HepG2 (cell line): ENCODE data around the gene PRKCE. TPM values are rescaled to one million over a fixed set of nuclear protein-coding genes. Genes with fewer than 3 reads are reported as not detected.

Source experiments
- ATAC-seq: fragments of 200-7000 bp; cut with Tn5 transposase; 3 replicates; pipeline ENCODE4 v1.9.1; 2020; ENCODE audit warnings: mild to moderate bottlenecking, moderate library complexity
- BruUV-seq: library from RNA; stranded (reverse); fragments of 400-500 nt; replicated peaks from 2 replicates; lab custom pipeline; 2021; lab: Mats Ljungman, UMichigan
- CTCF ChIA-PET: fragments of 300-600 bp; formaldehyde crosslinking; extraction: SDS; loops from one replicate; lab custom pipeline; 2021; ENCODE audit warnings: low total read pairs, inconsistent platforms, low intra/inter-chr PET ratio; lab: Yijun Ruan, JAX
- POLR2A ChIA-PET: fragments of 350-600 bp; sonication (Branson Sonifier 250); formaldehyde crosslinking; loops from one replicate; lab custom pipeline; 2020; ENCODE audit warnings: antibody characterized with exemption, inconsistent platforms; lab: Yijun Ruan, JAX
- DNase-seq: peaks from one replicate; pipeline ENCODE4 v3.0.0-alpha.2; 2015; ENCODE audit warnings: low spot score
- FAIRE-seq: peaks from 3 replicates; lab custom pipeline; 2011; peaks lifted over from hg19 to GRCh38; lab: Jason Lieb, UNC
- H2AFZ ChIP-seq: one replicate; pipeline ENCODE4 v1.6.1; 2011; ENCODE audit warnings: low read length, inconsistent platforms
- H3K27ac ChIP-seq: fragments of 300-600 bp; 3 replicates; pipeline ENCODE4 v1.8.0; 2011; ENCODE audit warnings: mixed run types, mild to moderate bottlenecking, mixed read lengths, low read length, inconsistent platforms; ENCODE audit not compliant: insufficient read depth; ENCODE audit errors: extremely low read length
- H3K27me3 ChIP-seq, 2 experiments: fragments of 200-600 bp in 1 of 2; 2 replicates in 1 of 2; 3 replicates in 1 of 2; pipeline versions ENCODE4 v1.6.0 to v1.8.0; 2011; ENCODE audit warnings: low read length in 2 of 2, mild to moderate bottlenecking in 2 of 2, moderate library complexity in 2 of 2, inconsistent platforms in 1 of 2; ENCODE audit not compliant: insufficient read depth in 2 of 2, control insufficient read depth in 1 of 2
- H3K36me3 ChIP-seq, 2 experiments: fragments of 200-600 bp in 1 of 2; replicated peaks in 1 of 2; 2 replicates in 1 of 2; 3 replicates in 1 of 2; pipeline versions ENCODE4 v1.5.1 to v1.8.0; 2011; ENCODE audit warnings: low read length in 2 of 2, inconsistent platforms in 1 of 2; ENCODE audit not compliant: insufficient read depth in 2 of 2, control insufficient read depth in 1 of 2
- H3K4me1 ChIP-seq: 2 replicates; pipeline ENCODE4 v1.5.1; 2012; ENCODE audit warnings: low read length, inconsistent platforms; ENCODE audit not compliant: insufficient read depth
- H3K4me2 ChIP-seq: 2 replicates; pipeline ENCODE4 v1.6.0; 2011; ENCODE audit warnings: low read depth, low read length, inconsistent platforms
- H3K4me3 ChIP-seq, 3 experiments: fragments of 200-600 bp in 1 of 3; sonication (generic), shearing (Covaris generic) in 1 of 3; replicated peaks in 1 of 3; 2 replicates each; pipeline ENCODE4 v1.5.1; 2011 to 2016; ENCODE audit warnings: low read length in 3 of 3, inconsistent platforms in 2 of 3, low read depth in 2 of 3, mild to moderate bottlenecking in 2 of 3, control low read depth in 1 of 3, mixed read lengths in 1 of 3; ENCODE audit not compliant: insufficient read depth in 1 of 3
- H3K79me2 ChIP-seq: one replicate; pipeline ENCODE4 v1.6.1; 2011; ENCODE audit warnings: low read length, inconsistent platforms; ENCODE audit not compliant: insufficient read depth
- H3K9ac ChIP-seq: 2 replicates; pipeline ENCODE4 v1.6.0; 2011; ENCODE audit warnings: mild to moderate bottlenecking, low read depth, low read length, inconsistent platforms; ENCODE audit not compliant: insufficient read depth
- H3K9me3 ChIP-seq: 2 replicates; pipeline ENCODE4 v1.5.1; 2012; ENCODE audit warnings: mild to moderate bottlenecking, low read length
- H4K20me1 ChIP-seq: 2 replicates; pipeline ENCODE4 v1.6.0; 2011; ENCODE audit warnings: inconsistent platforms, mild to moderate bottlenecking, low read length, moderate library complexity; ENCODE audit not compliant: insufficient read depth
- ATF5 ChIP-seq: sonication (generic); formaldehyde crosslinking; IDR thresholded peaks from 2 replicates; pipeline ENCODE4 v1.4.0; 2020; ENCODE audit warnings: mild to moderate bottlenecking, low read depth, missing genetic modification reagents
- BCLAF1 ChIP-seq: fragments of 450-650 bp; IDR thresholded peaks from 2 replicates; pipeline ENCODE4 v1.6.1; 2017; ENCODE audit warnings: mild to moderate bottlenecking
- CHD2 ChIP-seq: IDR thresholded peaks from 2 replicates; pipeline ENCODE4 v1.6.1; 2011; ENCODE audit warnings: low read depth, low read length, improper control_type of control experiment
- GATA4 ChIP-seq: sonication (generic); IDR thresholded peaks from 2 replicates; pipeline ENCODE4 v1.6.1; 2016; ENCODE audit warnings: antibody characterized with exemption, low read depth, borderline replicate concordance
- GMEB1 ChIP-seq: sonication (generic); formaldehyde crosslinking; IDR thresholded peaks from 2 replicates; pipeline ENCODE4 v1.5.1; 2020; ENCODE audit warnings: missing genetic modification reagents, mild to moderate bottlenecking, borderline replicate concordance
- MXD1 ChIP-seq: sonication (generic); formaldehyde crosslinking; IDR thresholded peaks from 2 replicates; pipeline ENCODE4 v1.4.0; 2020; ENCODE audit warnings: mild to moderate bottlenecking, missing genetic modification reagents
- NFKBIZ ChIP-seq: IDR thresholded peaks from 2 replicates; pipeline ENCODE4 v1.6.1; 2018; ENCODE audit warnings: missing genetic modification reagents, missing compliant biosample characterization
- ZFP62 ChIP-seq: sonication (generic); formaldehyde crosslinking; IDR thresholded peaks from 2 replicates; pipeline ENCODE4 v1.4.0; 2020; ENCODE audit warnings: missing genetic modification reagents
- ZFP91 ChIP-seq: sonication (generic); formaldehyde crosslinking; IDR thresholded peaks from 2 replicates; pipeline ENCODE4 v1.9.0; 2022; ENCODE audit warnings: missing genetic modification reagents, mild to moderate bottlenecking, borderline replicate concordance
- ZNF280B ChIP-seq: sonication (generic); formaldehyde crosslinking; IDR thresholded peaks from 2 replicates; pipeline ENCODE4 v1.5.0; 2020; ENCODE audit warnings: missing genetic modification reagents, mild to moderate bottlenecking, borderline replicate concordance
- ZNF451 ChIP-seq: sonication (generic); formaldehyde crosslinking; IDR thresholded peaks from 2 replicates; pipeline ENCODE4 v1.5.0; 2020; ENCODE audit warnings: mild to moderate bottlenecking, missing genetic modification reagents
- ZNF672 ChIP-seq: sonication (generic); formaldehyde crosslinking; IDR thresholded peaks from 2 replicates; pipeline ENCODE4 v1.8.1; 2022; ENCODE audit warnings: missing genetic modification reagents
- WGBS: methylation state at CpG from one replicate; pipeline ENCODE4 v1.1.6; 2017; ENCODE audit warnings: low lambda C conversion rate; 5-methylcytosine and 5-hydroxymethylcytosine counted together
- in situ Hi-C: cut with HindIII; loops from 2 replicates; pipeline ENCODE4 v1.10.0; 2017; ENCODE audit warnings: low pct_unique_long_range_greater_than_20kb; ENCODE audit not compliant: extremely low pct_ligation_motif_present
- intact Hi-C: fragments of 100-400 bp; cut with micrococcal nuclease; formaldehyde crosslinking; loops from one replicate; pipeline ENCODE4 v1.10.0; 2022; ENCODE audit not compliant: unreplicated experiment
- polyA plus RNA-seq, 8 experiments: library from polyadenylated mRNA; depleted of rRNA in 3 of 8; stranded (reverse) in 7 of 8; unstranded in 1 of 8; fragments of >200 nt; fragmentation: Illumina TruSeq in 4 of 8; extraction: Trizol in 4 of 8; gene quantifications; 2 replicates each; pipeline versions ENCODE4 v1.2.1 to v1.2.3, GENCODE V29; 2011 to 2016; ENCODE audit warnings: low read depth in 4 of 8, missing spikeins in 1 of 8, mixed read lengths in 1 of 8; ENCODE audit not compliant: insufficient read depth in 1 of 8
- total RNA-seq, 5 experiments: library from RNA; depleted of rRNA; stranded (reverse); fragments of >200 nt; fragmentation: Illumina TruSeq; extraction: Trizol; gene quantifications; 2 replicates each; pipeline ENCODE4 v1.2.3, GENCODE V29; 2016; ENCODE audit warnings: low read depth in 1 of 5

The PRKCE gene
- total and polyA plus RNA-seq, 2 of the 13 experiments (the other 11 are each of a cell fraction or from before 2014, with no cell fraction given): 1.0 to 3.9 TPM

GRCh38 chr2:45812011-45812500, 160.6 kb downstream of the PRKCE start:
- 68% methylated on average over 3 of the region's 3 CpGs for WGBS
- Histone ChIP-seq H3K4me1 (no peaks in the 10 kb centered on the region), H3K27ac (no peak overlapping the region), H4K20me1 (no peaks in the 10 kb centered on the region), H3K4me2 (no peak overlapping the region), H3K27me3 (0 out of 5 replicates have a peak, but pooled peaks cover 1 to 3% of the 10 kb centered on the region in 2 experiments), H3K79me2 (no peaks in the 10 kb centered on the region), H3K9me3 (no peaks in the 10 kb centered on the region), H3K9ac (no peak overlapping the region), H3K36me3 (no peaks in the 10 kb centered on the region), H2AFZ (no peak overlapping the region), H3K4me3 (no peak overlapping the region)
- FAIRE-seq (no peak), DNase-seq (no peak), ATAC-seq (no peak)
- ChIA-PET CTCF (no interaction called here), POLR2A (no interaction called here)
- in situ Hi-C loops: no loop called here
- no peak for TF ChIP-seq NFKBIZ (CRISPR knock-in tag)
- no peak for TF ChIP-seq GATA4
- no peak for TF ChIP-seq ZNF280B
- no peak for TF ChIP-seq MXD1 (CRISPR knock-in tag)
- no peak for TF ChIP-seq CHD2
- no peak for TF ChIP-seq ZFP91 (CRISPR knock-in tag)
- TF ChIP-seq BCLAF1: no peak
- TF ChIP-seq ZFP62 (CRISPR knock-in tag): no peak
- no peak for TF ChIP-seq ZNF672 (CRISPR knock-in tag)
- TF ChIP-seq ATF5 (CRISPR knock-in tag): no peak
- no peak for TF ChIP-seq ZNF451
- no peak for TF ChIP-seq GMEB1
- intact Hi-C loops: no loop called here
- no TSS peak for BruUV-seq
